ENCODE measurements around the gene OR1I1. TPM values are rescaled to one million over a fixed set of nuclear protein-coding genes. Genes with fewer than 3 reads are reported as not detected.
A peak's percentile ranks its signal among the peaks of the same experiment; 100 is the strongest.

The OR1I1 gene
- total RNA-seq, 1 donor from 2014 or later, result not detected

DNA sequence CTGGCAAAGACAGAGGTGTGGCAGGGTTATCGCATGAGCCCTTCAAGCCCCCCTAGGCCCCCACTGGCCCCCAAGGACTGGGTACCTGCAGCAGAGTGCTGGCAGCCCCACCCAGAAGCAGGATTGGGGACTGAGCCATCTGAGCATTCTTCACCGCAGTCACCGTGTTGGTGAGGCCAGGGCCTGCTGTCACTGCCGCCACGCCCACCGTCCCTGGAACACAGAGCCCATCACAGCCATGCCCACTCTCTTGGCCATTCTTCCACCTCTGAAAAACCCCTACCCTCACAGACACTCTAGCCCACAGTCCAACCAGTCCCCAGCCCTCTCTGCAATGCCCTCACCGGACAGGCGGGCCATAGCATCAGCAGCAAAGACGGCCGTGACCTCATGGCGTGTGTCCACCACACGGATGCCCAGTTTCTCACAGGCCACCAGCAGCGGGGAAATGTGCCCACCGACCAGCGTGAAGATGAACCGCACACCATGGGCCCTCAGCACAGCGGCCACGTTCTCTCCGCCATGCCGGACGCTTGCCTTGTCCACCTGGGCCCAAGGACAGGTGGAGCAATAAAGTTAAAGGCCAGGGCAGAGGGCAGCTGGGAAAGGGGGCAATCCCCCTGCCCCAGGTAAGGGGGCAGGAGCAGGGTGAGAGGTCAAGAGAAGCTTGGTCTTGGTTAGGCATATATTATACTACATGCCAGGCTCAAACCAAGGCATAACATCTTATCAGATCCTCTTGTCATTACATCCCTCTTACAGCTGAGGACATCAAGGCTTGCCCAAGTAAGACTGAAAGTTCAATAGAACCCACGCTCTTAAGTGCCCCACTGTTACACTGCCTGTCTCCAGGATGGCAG lies 41.2 kb downstream of the OR1I1 start:
- Mint-ChIP-seq H3K9me3 (no peaks in the 10 kb centered on the region), H3K27me3 (ENCODE audit: low read depth) (no peaks in the 10 kb centered on the region), H3K27ac (no peak overlapping the region), H3K4me3 (no peak overlapping the region), H3K36me3 (peaks cover 31% of the 10 kb centered on the region), H3K4me1 (peaks cover 25% of the 10 kb centered on the region)
- DNase-seq (ENCODE audit: low spot score in 2 of 2, unreplicated experiment in 2 of 2), result no peak
- no peak for TF ChIP-seq CTCF (IDR thresholded peaks at IDR 0.05; ENCODE audit: unreplicated experiment)

DNA sequence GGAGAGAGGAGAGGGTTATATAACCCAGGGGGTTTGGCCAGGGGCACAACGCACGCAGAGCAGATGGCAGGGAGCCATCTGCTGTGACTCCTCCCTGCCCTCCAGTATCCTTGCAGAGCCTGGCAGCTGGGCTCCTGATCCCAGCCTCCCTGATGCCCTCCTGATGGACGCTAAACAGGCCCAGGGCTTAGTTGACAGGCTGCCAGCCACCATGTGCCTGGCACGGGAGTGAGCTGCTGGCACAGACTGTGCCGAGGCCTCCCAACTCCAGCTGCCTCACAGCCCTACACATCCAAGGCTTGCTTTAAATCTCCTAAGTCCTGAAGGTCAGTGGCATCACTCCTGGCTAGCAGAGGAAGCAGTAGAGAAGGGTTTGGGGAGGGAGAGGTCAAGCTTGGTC lies 41.9 kb downstream of the OR1I1 start:
- H3K4me3 Mint-ChIP-seq, result peak overlapping the region; percentile 90
- no peaks in the 10 kb centered on the region for H3K27me3 Mint-ChIP-seq (ENCODE audit: low read depth)
- no peak for DNase-seq (ENCODE audit: low spot score in 2 of 2, unreplicated experiment in 2 of 2)
- H3K4me1 Mint-ChIP-seq, result peaks cover 25% of the 10 kb centered on the region
- H3K27ac Mint-ChIP-seq, result peak overlapping the region; percentile 22
- H3K9me3 Mint-ChIP-seq, result no peaks in the 10 kb centered on the region
- H3K36me3 Mint-ChIP-seq, result peaks cover 25% of the 10 kb centered on the region
- TF ChIP-seq CTCF (IDR thresholded peaks at IDR 0.05; ENCODE audit: unreplicated experiment), result no peak

- TF ChIP-seq CTCF (IDR thresholded peaks at IDR 0.05; ENCODE audit: unreplicated experiment), result no peak
- Mint-ChIP-seq H3K4me3 (peak overlapping the region; percentile 90), H3K4me1 (peaks cover 25% of the 10 kb centered on the region), H3K9me3 (no peaks in the 10 kb centered on the region), H3K27ac (peak overlapping the region; percentile 96), H3K36me3 (peaks cover 19% of the 10 kb centered on the region), H3K27me3 (ENCODE audit: low read depth) (no peaks in the 10 kb centered on the region)
- peak in 1 of 2 experiments; percentile 58 for DNase-seq (ENCODE audit: low spot score in 2 of 2, unreplicated experiment in 2 of 2)
Measured at GRCh38 chr19:15124572-15125231, 42.7 kb downstream of the OR1I1 start.

- peak; percentile 95 to 97 for DNase-seq (ENCODE audit: low spot score in 2 of 2, unreplicated experiment in 2 of 2)
- Mint-ChIP-seq H3K9me3 (no peaks in the 10 kb centered on the region), H3K4me1 (peaks cover 25% of the 10 kb centered on the region), H3K4me3 (peak overlapping the region; percentile 90), H3K36me3 (peaks cover 13% of the 10 kb centered on the region), H3K27ac (peak overlapping the region; percentile 96), H3K27me3 (ENCODE audit: low read depth) (no peaks in the 10 kb centered on the region)
- TF ChIP-seq CTCF (IDR thresholded peaks at IDR 0.05; ENCODE audit: unreplicated experiment), result no peak
Measured at GRCh38 chr19:15125232-15126067, 43.4 kb downstream of the OR1I1 start.

DNA sequence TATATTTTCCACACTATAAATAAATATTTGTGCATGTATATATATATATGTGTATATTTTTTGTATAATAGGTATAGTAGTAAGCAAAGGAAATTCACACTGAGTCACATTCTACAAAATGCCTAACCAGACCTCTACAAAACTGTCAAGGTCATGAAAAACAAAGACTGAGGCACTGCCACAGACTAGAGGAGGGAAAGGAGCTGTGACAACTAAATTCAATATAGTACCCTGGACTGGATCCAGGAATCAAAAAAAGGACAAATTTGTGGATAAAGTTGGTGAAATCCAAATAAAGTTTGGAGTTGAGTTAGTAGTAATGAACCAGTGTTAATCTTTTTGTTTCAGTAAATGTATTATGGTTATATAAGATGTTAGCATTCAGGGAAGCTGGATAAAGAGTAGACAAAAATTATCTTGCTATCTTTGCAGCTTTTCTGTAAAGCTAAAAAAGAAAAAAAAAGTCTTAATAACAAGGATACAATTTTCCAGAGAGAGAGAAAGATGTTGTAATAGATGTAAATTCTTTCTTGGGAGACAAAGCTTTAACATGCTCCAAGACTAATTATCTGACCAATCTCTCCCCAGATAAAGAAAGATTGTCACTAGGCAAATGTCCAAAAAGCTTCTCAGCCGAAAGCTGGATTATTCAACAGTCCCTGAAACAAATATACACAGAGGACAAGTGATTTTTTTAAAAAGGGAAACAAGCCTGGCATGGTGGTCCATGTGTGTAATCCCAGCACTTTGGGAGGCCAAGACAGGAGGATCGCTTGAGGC lies 44.3 kb downstream of the OR1I1 start:
- Mint-ChIP-seq H3K27ac (peak overlapping the region; percentile 66), H3K4me3 (no peak overlapping the region), H3K27me3 (ENCODE audit: low read depth) (no peaks in the 10 kb centered on the region), H3K4me1 (peaks cover 25% of the 10 kb centered on the region), H3K9me3 (no peaks in the 10 kb centered on the region), H3K36me3 (peaks cover 5% of the 10 kb centered on the region)
- DNase-seq (ENCODE audit: low spot score in 2 of 2, unreplicated experiment in 2 of 2), result no peak
- no peak for TF ChIP-seq CTCF (IDR thresholded peaks at IDR 0.05; ENCODE audit: unreplicated experiment)
